HG02610 (cell line): ENCODE measurements around the gene GNAL.
"Not testable (repeated sequence)": the region's sequence is repeated elsewhere in the genome, so short reads cannot be mapped to it uniquely, and the experiment has no call there.

Experiments
- ATAC-seq: cut with Tn5 transposase; IDR thresholded peaks from one replicate; pipeline ENCODE4 v1.9.1; 2021; ENCODE audit warnings: mild to moderate bottlenecking, moderate library complexity; ENCODE audit not compliant: unreplicated experiment

GNAL gene

DNA sequence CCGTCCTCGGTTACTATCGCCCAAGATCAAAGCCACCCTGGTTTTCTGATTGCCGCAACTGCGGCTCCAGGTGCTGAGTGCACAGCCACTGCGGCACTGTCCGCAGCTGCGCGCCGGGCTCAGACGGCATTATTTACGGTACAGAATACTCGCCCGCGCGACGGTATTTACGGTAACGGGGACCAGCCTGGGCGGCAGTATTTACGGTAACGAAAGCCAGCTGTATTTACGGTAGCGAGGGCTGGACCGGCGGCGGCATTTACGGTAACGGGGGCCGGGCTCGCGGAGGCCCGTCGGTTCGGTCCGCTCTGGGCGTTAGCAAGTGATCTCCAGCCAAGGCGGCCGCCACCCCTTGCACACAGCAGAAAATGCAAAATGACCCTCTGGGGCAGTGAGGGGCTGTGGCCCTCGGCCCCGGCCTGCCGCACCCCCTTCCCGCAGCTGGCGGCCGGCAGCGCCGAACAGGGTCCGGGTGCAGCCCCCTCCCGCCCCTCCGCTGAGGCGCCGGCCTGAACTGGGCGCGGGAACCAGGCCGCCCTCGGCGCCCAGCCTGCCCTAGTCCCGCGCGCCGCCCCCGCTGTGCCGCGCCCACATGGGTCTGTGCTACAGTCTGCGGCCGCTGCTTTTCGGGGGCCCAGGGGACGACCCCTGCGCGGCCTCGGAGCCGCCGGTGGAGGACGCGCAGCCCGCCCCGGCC is at the start of gene GNAL:
Gene GNAL (plus strand): TSS at position 293 of the 697 bp plus-strand sequence. CDS start 300 bp downstream, at position 593.
- ATAC-seq = no peak

GRCh38 chr18:11647310-11647709 is 41.8 kb upstream of the GNAL start:
- ATAC-seq = not testable (repeated sequence)

DNA sequence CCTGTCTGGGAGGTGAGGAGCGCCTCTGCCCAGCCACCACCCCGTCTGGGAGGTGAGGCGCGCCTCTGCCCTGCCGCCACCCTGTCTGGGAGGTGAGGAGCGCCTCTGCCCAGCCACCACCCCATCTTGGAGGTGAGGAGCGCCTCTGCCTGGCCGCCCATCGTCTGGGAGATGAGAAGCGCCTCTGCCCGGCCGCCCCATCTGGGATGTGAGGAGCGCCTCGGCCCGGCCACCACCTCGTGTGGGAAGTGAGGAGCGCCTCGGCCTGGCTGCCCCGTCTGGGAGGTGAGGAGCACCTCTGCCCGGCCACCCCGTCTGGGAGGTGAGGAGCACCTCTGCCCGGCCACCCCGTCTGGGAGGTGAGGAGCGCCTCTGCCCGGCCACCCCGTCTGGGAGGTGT is 41.3 kb upstream of the GNAL start:
- not testable (repeated sequence) for ATAC-seq

DNA sequence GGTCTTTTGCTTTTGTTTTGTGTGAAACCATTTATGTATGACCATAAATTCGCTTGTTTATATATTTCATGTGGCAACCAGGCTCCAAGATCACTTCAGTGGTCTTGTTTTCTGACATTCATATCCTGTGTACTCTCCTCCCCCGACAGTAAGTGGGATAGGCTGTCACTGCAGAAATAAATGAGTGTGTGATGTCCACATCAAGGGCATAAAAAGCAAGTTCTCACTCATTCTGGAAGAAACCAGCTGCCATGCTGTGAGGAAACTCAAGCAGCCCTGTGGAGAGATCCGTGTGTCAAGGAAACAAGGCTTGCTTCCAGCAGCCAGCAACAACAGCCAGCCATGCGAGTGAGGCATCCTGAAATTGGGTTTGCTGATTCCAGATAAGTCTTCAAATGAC is 39.2 kb upstream of the GNAL start:
- ATAC-seq = no peak

DNA sequence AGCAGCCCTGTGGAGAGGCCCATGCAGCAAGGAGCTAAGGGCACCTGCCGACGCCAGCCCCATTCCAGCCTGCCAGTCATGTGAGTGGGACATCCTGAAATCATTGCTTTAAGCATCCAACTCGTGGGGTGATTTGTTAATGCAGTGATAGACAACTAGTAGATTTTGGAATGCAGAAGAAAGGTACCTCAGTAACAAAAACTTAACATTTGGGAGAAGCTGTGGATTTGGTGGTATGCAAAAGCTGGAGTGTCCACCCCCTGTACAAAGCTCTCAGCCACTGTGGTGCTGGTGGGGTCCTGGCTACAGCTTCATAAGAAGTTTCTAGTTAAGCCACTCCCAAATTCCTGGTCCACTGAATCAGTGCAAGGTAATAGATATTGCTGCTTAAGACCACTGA is 37.2 kb upstream of the GNAL start:
- ATAC-seq = no peak

DNA sequence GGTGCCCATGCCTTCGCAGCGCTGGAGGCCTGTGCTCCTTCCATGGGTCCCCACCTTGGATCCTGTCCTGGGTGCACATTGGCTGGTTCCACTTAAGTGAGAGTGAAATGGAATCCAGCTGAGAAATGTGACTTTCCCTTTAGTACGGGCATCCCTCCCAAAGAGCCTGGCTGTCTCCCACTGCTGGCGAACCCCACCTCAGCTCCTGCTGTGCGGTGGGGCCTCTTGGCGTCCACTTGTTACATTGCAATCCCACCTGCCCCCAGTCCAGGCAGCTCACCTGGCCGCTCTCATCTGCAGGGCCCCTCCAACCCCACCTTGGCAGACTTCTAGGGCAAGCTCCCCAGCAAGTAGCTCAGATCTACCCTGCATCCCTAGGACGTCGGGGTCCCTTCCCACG is 35.5 kb upstream of the GNAL start:
- no peak for ATAC-seq

GRCh38 chr18:11654736-11655605 is 34.1 kb upstream of the GNAL start:
- no peak for ATAC-seq

DNA sequence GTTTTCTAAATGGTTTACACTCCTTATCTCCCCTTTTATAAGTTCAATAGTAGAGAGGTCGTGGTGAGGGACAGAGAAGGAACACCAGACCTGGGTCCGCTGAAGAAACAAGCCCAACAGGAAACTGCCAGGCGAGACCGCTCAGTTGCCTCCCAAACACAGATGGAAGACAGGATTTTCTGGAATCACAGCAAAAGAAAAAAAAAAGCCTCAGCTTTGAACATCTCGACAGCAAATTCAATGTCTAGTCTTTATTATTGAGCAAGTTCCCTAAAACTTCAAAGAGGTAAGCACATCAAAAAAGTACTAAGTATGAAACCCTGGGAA is 33.5 kb upstream of the GNAL start:
- ATAC-seq = no peak

DNA sequence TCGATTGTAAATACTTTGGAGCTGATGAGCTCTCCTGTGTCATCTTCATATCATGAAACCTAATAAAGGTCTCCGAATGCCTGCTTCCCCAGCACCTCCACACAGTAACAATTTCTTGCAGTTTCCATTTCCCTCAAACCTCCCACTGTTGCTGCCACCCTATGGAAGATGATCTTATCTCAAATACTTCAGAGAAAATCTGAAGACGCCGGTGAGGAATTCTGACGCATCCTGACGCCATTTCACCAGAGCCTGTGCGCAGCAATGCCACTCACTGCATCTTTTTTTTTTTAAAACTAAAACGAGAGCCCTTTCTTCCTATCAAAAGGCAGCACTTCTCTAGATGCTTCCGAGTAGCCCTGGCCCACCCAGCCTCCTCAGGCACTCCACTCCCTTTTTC is 31.9 kb upstream of the GNAL start:
- no peak for ATAC-seq

DNA sequence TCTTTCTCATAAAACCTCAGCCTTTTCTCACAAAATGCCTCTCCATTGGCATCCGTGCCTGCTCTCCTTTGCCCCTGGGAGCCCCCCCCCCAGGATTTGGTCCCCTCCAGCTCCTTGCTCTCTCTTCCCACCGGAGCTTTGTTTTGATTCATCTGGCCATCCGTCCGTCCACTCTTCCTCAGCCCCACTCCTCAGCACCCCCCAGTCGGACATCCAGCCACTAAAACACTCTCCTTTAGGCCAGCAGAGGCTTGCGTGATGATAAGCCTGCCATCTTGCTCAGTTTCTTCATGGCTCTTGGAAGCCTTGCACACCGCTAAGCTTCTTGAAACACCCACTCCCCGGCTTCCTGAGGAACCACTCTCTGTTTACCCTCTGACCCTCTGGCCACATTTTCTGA is 31.5 kb upstream of the GNAL start:
- ATAC-seq = no peak

- no peak for ATAC-seq
Observed at GRCh38 chr18:11658019-11658418, 31.0 kb upstream of the GNAL start.

DNA sequence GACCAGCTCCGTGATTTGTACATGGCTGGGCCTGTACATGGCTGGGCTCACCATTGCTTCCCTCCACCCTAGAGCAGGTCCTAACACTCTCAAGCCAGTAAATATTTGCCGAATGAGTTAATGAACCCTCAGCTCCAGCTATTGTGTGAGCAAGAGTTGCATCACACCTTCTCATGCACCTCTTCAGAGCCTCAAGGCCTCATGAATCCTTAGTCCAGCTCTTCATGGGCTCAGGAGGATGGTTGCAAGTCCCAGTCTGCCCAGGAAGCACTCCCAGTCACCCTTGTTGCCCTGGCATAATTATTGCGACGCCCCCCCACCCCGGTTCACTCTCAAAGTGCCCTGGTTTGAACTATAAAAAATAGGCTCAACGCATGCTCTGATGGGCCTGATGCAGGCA is 30.1 kb upstream of the GNAL start:
- no peak for ATAC-seq

- ATAC-seq = no peak
Observed at GRCh38 chr18:11660691-11661090, 28.4 kb upstream of the GNAL start.

GRCh38 chr18:11661430-11661829 is 27.6 kb upstream of the GNAL start:
- ATAC-seq = no peak

DNA sequence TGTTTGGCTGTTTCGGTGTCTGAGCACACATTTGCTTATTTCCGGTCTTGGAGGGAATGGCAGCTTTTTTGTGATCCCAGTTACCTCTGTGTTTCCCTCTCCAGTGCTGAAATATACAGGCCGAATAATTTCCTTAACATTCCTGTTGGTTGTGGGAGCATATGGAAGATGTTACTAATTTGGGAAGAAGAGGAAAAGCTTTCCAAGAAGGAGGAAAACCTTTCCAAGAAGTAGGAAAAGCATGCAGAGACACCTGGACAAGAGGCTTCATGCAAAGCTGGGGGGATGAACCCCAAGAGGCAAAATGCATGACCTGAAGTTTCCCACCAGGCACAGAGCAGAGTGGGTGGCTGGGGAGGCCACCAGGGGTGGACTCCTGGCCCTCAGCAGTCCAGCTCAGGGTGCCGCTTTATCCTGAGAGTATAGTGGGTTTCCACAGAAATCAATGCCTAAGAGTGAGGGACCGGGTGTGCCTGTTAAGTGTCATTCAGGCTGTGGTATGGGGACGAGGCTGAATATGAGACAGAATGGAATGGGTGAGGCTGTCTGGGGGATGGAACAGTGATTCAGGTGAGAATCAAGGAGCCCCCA is 25.5 kb upstream of the GNAL start:
- no peak for ATAC-seq

DNA sequence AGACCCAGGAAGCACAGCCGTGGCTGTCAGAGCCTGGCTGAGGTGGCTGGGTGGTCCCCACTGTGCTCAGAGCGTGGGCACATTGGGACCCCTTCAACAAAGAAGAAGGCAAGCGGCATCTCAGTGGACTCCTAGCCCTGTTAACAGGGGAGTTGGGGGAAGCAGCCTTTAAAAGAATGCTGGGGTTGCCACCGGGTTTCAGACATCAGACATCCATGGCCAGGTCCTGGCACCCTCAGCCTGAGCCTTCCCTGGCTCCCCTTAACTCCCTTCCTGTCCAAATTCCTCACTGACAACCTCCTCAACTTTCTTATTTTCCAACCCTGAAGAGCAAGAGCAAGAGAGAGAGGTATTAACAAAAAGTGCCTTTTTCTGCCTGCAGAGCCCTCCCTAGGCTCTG is 24.8 kb upstream of the GNAL start:
- no peak for ATAC-seq

- ATAC-seq = no peak
Observed at GRCh38 chr18:11665146-11665545, 23.9 kb upstream of the GNAL start.

DNA sequence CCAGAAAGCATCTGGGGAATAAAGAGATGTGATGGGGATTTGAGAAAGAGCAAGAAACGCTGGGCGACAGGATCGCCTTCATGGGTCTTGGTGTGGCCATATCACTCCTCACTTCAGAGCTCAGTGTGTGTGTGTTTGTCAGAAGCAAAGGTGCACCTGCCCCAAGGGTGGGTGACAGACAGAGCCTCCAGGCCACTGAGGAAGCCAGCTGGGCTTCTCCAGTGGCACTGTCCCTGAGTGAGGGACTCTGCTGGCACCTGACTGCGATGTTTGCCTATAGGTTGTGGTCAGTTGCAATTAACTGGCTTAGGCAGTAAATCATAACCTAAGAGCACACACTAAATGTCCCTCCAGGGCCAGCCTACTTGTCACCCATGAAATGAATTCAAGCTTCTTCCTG is 23.5 kb upstream of the GNAL start:
- ATAC-seq = no peak

DNA sequence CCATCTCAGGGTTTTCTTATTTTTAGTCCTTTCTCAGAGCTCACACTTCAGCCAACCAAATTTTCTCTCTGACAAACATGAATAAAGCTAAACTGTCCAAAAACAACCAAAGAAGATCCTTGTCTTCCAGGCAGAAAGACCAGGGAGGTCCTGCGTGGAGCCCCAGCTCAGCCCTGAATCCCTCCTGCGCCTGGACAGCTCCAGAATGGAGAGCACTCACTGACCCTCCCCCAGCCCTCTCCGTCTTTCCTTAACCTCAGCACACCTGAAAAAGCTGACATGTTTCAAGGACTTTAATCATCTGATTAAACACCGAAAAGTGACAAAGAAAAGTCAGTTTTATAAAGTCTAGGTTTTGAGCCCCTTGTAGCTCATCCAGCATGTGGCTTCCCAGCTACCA is 22.9 kb upstream of the GNAL start:
- ATAC-seq = no peak

GRCh38 chr18:11666831-11667230 is 22.2 kb upstream of the GNAL start:
- ATAC-seq = no peak

DNA sequence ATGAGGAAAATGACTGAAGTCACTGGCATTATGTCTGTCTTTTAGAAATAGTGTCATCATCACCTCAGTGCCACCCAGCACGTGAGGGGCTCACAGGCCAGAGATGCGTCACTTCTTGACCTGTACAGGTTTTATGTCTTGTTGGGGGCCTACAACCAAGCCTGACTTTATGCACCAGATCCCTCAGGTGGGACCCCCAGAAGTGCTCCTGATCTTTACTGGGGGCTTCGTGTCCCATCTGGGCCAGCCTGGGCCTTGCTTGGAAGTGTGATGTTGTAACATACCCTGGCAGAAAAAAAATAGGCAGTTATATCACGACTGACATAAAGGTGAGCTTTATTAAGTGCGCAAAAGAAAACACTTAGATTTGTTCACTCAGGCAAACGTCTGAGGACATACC is 21.5 kb upstream of the GNAL start:
- no peak for ATAC-seq
